ENCODE data around the gene RAF1.

The RAF1 gene

GRCh38 chr3:12695916-12696315, 32.0 kb upstream of the RAF1 start:
- no peak for DNase-seq (ENCODE audit: extremely low spot score)
- POLR2A ChIA-PET = interaction anchor here (1.1 kb wide), 1 partner anchor 32 kb away, joined by 4 read pairs; the partner anchor contains the start of gene RAF1
- CTCF ChIA-PET = no interaction called here
- TF ChIP-seq ZNF384 (IDR thresholded peaks at IDR 0.05) (peak; percentile 3; the same call in 1 of the 2 replicates), HDGF (IDR thresholded peaks at IDR 0.05; ENCODE audit: borderline replicate concordance) (no peak)

- no peak for DNase-seq (ENCODE audit: extremely low spot score)
- TF ChIP-seq LEF1 (IDR thresholded peaks at IDR 0.05; ENCODE audit: borderline replicate concordance) (no peak), FOXM1 (IDR thresholded peaks at IDR 0.05; ENCODE audit: borderline replicate concordance) (no peak), CTBP1 (IDR thresholded peaks at IDR 0.05; ENCODE audit: borderline replicate concordance) (no peak), TARDBP (IDR thresholded peaks at IDR 0.05) (no peak), ELF4 (IDR thresholded peaks at IDR 0.05) (no peak), FOXA1 (IDR thresholded peaks at IDR 0.05) (no peak), HDGF (IDR thresholded peaks at IDR 0.05; ENCODE audit: borderline replicate concordance) (no peak), ZNF384 (IDR thresholded peaks at IDR 0.05) (no peak), SUZ12 (IDR thresholded peaks at IDR 0.05) (no peak), SP1 (IDR thresholded peaks at IDR 0.05) (no peak), L3MBTL2 (conservative IDR thresholded peaks at IDR 0.05) (no peak), ARNT (IDR thresholded peaks at IDR 0.05) (no peak)
- TF ChIP-seq, protein P1, sequence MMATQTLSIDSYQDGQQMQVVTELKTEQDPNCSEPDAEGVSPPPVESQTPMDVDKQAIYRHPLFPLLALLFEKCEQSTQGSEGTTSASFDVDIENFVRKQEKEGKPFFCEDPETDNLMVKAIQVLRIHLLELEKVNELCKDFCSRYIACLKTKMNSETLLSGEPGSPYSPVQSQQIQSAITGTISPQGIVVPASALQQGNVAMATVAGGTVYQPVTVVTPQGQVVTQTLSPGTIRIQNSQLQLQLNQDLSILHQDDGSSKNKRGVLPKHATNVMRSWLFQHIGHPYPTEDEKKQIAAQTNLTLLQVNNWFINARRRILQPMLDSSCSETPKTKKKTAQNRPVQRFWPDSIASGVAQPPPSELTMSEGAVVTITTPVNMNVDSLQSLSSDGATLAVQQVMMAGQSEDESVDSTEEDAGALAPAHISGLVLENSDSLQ (IDR thresholded peaks at IDR 0.05) = no peak
- ChIA-PET POLR2A (interaction anchor here (1.3 kb wide), 1 partner anchor 31 kb away, joined by 3 read pairs; the partner anchor contains the start of gene RAF1), CTCF (interaction anchor here (0.6 kb wide), 1 partner anchor 13 kb away, joined by 3 read pairs; no protein-coding TSS in a partner anchor)
Observed at GRCh38 chr3:12695112-12695511, 31.2 kb upstream of the RAF1 start.

GRCh38 chr3:12692444-12692843, 28.5 kb upstream of the RAF1 start:
- CTCF ChIA-PET = no interaction called here
- no peak for DNase-seq (ENCODE audit: extremely low spot score)
- TF ChIP-seq SUZ12 (IDR thresholded peaks at IDR 0.05) = no peak
- no peak for TF ChIP-seq HDGF (IDR thresholded peaks at IDR 0.05; ENCODE audit: borderline replicate concordance)
- no peak for TF ChIP-seq FOXK2 (IDR thresholded peaks at IDR 0.05)
- TF ChIP-seq TARDBP (IDR thresholded peaks at IDR 0.05) = no peak
- no peak for TF ChIP-seq FOXM1 (IDR thresholded peaks at IDR 0.05; ENCODE audit: borderline replicate concordance)
- TF ChIP-seq NFRKB (IDR thresholded peaks at IDR 0.05) = no peak
- no peak for TF ChIP-seq L3MBTL2 (conservative IDR thresholded peaks at IDR 0.05)
- TF ChIP-seq ELF4 (IDR thresholded peaks at IDR 0.05) = no peak
- TF ChIP-seq BHLHE40 (IDR thresholded peaks at IDR 0.05; ENCODE audit: borderline replicate concordance) = no peak
- no peak for TF ChIP-seq FOXA1 (IDR thresholded peaks at IDR 0.05)
- no peak for TF ChIP-seq ZNF384 (IDR thresholded peaks at IDR 0.05)
- TF ChIP-seq, protein P1 (IDR thresholded peaks at IDR 0.05) = no peak
- TF ChIP-seq CTBP1 (IDR thresholded peaks at IDR 0.05; ENCODE audit: borderline replicate concordance) = no peak
- no peak for TF ChIP-seq LEF1 (IDR thresholded peaks at IDR 0.05; ENCODE audit: borderline replicate concordance)
- no peak for TF ChIP-seq SP1 (IDR thresholded peaks at IDR 0.05)
- no peak for TF ChIP-seq ARNT (IDR thresholded peaks at IDR 0.05)
- POLR2A ChIA-PET = no interaction called here

DNA sequence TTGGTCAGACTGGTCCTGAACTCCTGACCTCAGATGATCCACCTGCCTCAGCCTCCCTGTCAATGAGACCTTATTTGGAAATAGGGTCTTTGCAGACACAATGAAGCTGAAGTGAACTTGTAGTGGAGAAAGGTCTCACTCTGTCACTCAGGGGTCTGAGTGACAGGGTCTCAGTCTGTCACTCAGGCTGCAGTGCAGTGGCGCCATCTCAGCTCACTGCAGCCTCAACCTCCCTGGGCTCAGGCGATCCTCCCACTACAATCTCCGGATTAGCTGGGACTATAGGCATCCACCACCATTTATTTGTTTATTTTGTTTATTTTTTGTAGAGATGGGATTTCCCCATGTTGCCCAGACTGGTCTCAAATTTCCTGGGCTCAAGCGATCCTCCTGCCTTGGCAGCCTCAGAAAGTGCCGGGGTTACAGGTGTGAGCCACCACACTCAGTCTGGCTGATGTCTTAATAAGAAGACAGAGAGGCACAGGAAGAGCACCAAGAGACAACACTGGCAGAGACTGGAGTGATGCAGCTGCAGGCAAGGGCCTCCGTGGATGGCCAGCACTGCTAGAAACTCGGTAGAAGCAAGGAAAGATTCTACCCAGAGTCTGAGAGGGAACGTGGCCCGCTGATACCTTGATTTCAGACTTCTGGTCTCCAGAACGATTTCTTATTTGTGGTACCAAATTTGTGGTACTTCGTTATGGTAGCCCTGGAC, 26.2 kb upstream of the RAF1 start:
- POLR2A ChIA-PET = no interaction called here
- no peak for TF ChIP-seq FOXK2 (IDR thresholded peaks at IDR 0.05)
- TF ChIP-seq, protein P1 (IDR thresholded peaks at IDR 0.05) = peak; percentile 90

GRCh38 chr3:12687948-12688347, 24.0 kb upstream of the RAF1 start:
- DNase-seq (ENCODE audit: extremely low spot score) = no peak
- CTCF ChIA-PET = no interaction called here
- POLR2A ChIA-PET = interaction anchor here (0.6 kb wide), 1 partner anchor 24 kb away, joined by 3 read pairs; the partner anchor contains the start of gene RAF1
- TF ChIP-seq ZNF384 (IDR thresholded peaks at IDR 0.05) (no peak), ARNT (IDR thresholded peaks at IDR 0.05) (no peak), SUZ12 (IDR thresholded peaks at IDR 0.05) (no peak), FOXM1 (IDR thresholded peaks at IDR 0.05; ENCODE audit: borderline replicate concordance) (no peak)

More for the DNA sequence above, 26.2 kb upstream of the RAF1 start:
- CTCF ChIA-PET = no interaction called here
- DNase-seq (ENCODE audit: extremely low spot score) = no peak

GRCh38 chr3:12686096-12686495, 22.2 kb upstream of the RAF1 start:
- no peak for DNase-seq (ENCODE audit: extremely low spot score)
- ChIA-PET POLR2A (no interaction called here), CTCF (no interaction called here)
- TF ChIP-seq CTBP1 (IDR thresholded peaks at IDR 0.05; ENCODE audit: borderline replicate concordance) (no peak), FOXA1 (IDR thresholded peaks at IDR 0.05) (no peak), BHLHE40 (IDR thresholded peaks at IDR 0.05; ENCODE audit: borderline replicate concordance) (no peak), L3MBTL2 (conservative IDR thresholded peaks at IDR 0.05) (no peak), NFRKB (IDR thresholded peaks at IDR 0.05) (no peak), TARDBP (IDR thresholded peaks at IDR 0.05) (no peak)

DNA sequence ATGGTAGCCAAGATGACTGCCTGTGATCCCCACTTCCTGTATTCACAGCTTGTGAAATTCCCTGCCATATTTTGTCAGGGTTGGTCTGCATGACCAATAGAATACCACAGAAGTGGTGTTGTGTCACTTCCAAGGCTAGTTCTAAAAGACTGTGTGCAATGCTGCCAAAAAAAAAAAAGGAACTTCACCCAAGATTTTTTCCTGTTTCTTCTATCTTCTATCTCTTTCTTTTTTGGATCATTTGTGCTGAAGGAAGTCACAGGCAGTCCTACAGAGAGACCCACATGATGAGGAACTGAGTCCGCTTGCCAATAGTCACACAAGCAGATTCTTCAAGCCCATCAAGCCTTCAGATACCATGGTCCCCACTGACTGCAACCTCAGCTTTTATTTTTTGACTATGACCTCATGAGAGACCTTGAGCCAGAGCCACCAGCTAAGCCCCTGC, 18.1 kb upstream of the RAF1 start:
- ChIA-PET POLR2A (no interaction called here), CTCF (no interaction called here)
- TF ChIP-seq FOXM1 (IDR thresholded peaks at IDR 0.05; ENCODE audit: borderline replicate concordance) (no peak), BHLHE40 (IDR thresholded peaks at IDR 0.05; ENCODE audit: borderline replicate concordance) (no peak), ELF4 (IDR thresholded peaks at IDR 0.05) (no peak), L3MBTL2 (conservative IDR thresholded peaks at IDR 0.05) (no peak), SP1 (IDR thresholded peaks at IDR 0.05) (no peak), LEF1 (IDR thresholded peaks at IDR 0.05; ENCODE audit: borderline replicate concordance) (no peak), SUZ12 (IDR thresholded peaks at IDR 0.05) (no peak), ARNT (IDR thresholded peaks at IDR 0.05) (no peak), ZNF384 (IDR thresholded peaks at IDR 0.05) (no peak), TARDBP (IDR thresholded peaks at IDR 0.05) (no peak), FOXK2 (IDR thresholded peaks at IDR 0.05) (no peak), HDGF (IDR thresholded peaks at IDR 0.05; ENCODE audit: borderline replicate concordance) (no peak)
- TF ChIP-seq, protein P1 (IDR thresholded peaks at IDR 0.05) = no peak
- no peak for DNase-seq (ENCODE audit: extremely low spot score)

Measured in HEK293T (cell line).